ENCODE results near the gene SLC30A4.
"Not testable (repeated sequence)": the region's sequence is repeated elsewhere in the genome, so short reads cannot be mapped to it uniquely, and the experiment has no call there.

The SLC30A4 gene

DNA sequence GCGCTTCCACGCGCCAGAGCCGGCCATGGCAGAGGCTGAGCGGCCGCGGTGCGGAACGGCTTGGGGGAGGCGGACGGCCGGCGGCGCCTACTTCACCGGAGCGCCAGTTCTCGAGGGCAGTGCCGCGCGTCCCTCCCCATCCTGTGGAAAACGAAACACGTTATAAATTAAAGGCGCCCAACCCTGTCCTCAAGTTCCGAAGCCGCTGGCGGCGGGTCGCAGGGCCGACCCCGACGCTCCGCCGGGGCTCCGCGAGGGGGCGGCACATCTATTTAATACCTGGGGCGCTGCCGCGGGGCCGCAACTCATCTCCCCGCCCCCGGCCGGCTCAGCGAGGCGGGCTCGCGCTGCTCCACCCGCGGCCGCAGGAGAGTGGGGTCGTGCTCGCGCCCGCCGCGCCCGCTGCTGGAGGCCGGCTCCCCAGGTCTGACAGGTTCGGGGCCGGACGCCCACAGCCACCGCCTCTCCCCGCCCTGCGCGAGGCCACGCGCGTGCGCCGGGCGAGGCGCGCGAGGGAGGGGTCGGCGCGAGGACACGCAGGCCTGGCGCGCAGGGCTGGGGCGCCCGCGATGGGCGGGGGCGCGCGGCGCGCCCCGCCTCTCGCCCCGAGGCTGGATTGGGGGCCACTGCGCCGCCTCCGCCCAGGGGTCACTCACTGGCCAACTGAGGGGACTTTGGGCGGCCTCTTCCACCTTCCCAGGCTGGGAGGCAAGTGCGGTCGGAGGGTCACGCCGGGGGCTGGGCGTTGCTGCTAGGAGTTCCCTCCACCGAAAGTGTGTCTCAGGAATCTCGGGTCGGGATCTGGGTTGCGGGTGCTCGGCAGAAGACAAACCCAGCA lies at the start of gene SLC30A4:
TSS of gene SLC30A4 (minus strand) at position 428 of the 838 bp plus-strand sequence. CDS start at position 27, 401 bp downstream.
- no peak for DNase-seq

- DNase-seq, result no peak
Observed at GRCh38 chr15:45555934-45556608, 33.5 kb upstream of the SLC30A4 start.

- DNase-seq, result no peak
Observed at GRCh38 chr15:45551676-45552075, 29.1 kb upstream of the SLC30A4 start.

DNA sequence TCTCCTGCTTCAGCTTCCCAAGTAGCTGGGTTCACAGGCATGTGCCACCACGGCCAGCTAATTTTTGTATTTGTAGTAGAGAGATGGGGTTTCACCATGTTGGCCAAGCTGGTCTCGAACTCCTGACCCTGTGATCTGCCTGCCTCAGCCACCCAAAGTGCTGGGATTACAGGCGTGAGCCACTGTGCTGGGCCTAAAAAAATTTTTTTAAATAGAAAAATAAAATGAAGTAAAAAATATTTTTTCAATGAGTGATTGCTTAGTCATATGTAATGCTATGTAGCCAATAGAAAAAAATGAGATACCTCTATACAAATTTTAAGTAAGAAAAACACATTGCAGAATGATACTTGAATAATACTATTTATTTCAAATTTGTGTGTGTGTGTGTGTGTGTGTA lies 27.9 kb upstream of the SLC30A4 start:
- DNase-seq, result no peak

- DNase-seq, result no peak
Observed at GRCh38 chr15:45549541-45550220, 27.1 kb upstream of the SLC30A4 start.

DNA sequence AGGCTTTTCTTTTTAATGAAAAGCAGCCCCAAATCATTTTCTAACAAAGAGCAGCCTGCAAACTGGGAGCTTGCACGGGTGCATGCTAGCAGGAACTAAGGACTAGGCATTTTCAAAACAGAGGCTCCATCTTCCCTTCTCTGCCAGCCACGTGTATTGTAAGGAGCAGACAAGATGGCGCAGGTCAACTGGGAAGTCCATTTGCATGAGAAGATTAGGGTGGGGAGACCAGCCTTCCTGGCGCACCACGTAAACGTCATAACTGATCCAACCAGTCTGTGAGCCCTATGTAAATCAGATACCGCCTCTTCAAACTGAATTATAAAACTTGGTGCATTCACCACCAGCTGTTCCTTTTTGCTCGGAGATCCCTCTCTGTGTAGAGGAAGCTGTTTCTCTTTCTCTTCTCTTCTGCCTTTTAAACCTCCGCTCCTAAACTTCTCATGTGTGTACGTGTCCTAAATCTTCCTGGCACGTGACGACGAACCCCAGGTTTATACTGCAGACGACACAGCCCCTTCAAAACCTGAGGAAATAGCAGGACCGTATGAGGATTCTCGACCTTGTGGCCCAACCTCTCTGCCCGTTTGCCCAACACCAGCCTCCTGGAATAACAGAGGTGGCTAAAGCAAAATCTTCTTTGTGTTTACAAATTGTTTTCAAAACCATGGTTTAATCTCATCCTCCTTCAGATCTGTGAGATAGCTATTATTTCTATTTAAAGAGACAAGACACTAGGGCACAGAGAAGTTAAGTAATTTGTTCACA lies 26.4 kb upstream of the SLC30A4 start:
- DNase-seq, result no peak

DNA sequence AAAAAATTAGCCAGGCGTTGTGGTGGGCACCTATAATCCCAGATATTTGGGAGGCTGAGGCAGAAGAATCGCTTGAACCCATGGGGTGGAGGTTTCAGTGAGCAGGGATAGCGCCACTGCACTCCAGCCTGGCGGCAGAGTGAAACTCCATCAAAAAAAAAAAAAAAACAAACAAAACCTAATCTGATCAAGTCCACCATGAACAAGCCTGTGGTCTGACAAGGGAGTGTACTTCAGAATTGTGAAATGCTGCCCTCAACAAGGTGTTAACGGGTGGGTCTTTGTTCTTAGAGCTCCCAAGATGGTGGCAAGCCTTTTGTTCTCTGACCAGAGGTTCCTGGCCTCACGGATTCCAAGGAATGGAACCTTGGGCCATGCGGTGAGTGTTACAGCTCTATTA lies 24.2 kb upstream of the SLC30A4 start:
- no peak for DNase-seq

DNA sequence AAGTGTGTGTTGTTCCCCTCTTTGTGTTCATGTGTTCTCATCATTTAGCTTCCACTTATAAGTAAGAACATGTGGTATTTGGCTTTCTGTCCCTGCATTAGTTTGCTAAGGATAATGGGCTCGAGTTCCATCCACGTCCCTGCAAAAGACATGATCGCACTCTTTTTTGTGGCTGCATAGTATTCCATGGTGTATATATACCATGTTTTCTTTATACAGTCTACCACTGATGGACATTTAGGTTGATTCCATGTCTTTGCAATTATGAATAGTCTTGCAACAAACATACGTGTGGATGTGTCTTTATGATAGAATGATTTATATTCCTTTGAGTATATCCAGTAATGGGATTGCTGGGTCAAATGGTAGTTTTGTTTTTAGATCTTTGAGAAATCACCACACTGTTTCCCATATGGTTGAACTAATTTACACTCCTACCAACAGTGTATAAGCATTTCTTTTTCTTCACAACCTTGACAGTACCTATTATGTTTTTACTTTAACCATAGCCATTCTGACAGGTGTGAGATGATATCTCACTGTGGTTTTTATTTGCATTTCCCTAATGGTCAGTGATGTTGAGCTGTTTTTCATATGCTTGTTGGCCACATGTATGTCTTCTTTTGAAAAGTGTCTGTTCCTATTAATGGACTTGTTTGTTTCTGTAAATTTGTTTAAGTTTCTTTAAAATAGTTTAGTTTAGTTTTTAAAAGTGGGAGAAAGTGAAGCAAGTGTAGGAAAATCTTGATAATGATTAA lies 21.9 kb upstream of the SLC30A4 start:
- DNase-seq, result no peak

GRCh38 chr15:45543051-45543450 lies 20.5 kb upstream of the SLC30A4 start:
- no peak for DNase-seq

DNA sequence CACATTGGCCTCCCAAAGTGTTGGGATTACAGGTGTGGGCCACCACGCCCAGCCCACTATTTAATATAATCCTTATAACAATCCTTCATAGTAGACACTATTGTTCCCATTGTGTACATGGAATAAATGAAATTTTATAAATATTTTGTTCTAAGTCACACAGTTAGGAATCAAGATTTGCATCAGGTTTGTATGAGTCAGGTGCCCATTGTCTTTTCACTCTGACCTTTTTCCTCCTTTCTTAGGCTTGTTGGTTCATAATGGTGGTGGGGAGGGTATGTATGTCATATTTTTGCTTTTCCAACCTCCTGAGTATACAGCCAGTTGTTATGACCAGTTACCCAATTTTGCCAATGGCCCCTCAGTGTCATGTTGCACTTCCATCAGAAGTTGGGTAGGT lies 18.0 kb upstream of the SLC30A4 start:
- no peak for DNase-seq

- DNase-seq, result no peak
Observed at GRCh38 chr15:45539680-45540079, 17.1 kb upstream of the SLC30A4 start.

DNA sequence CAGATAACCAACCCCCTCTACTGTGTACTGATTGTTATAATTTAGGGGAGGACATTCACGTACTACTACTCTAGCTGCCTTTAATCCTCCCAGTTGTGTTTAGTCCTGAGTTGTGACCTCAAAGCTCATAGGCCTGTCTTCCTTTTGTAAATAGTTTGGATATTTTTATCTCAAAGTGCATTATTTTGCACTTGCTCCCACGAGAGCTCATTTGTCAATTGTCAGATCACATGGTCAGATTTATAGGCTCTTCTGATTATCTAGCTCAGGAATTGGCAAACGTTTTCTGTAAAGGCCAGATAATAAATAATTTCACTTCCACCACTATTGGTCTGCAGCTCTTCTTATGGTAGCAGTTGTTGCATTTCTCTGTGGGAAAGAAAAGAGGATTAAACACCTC lies 14.4 kb upstream of the SLC30A4 start:
- no peak for DNase-seq

- no peak for DNase-seq
Observed at GRCh38 chr15:45535486-45536042, 13.0 kb upstream of the SLC30A4 start.

DNA sequence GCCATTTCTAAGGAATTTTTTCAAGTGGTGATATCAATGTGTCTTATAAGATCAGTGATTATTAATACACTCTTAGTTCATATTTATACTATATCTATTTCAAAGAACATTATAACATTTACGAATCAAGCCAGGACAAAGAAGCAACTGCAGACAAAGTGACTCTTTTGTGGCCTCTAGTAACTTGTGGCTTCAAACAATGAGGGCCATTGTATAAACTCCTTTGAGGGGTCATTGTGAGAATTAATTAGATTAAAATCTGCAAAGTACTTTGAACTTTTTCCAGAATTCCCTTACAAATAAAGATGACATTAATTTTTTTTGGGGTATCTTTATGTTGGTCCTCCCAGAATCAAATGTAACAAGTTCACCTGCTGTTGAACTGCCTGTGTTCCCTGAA lies 12.3 kb upstream of the SLC30A4 start:
- no peak for DNase-seq

- DNase-seq, result not testable (repeated sequence)
Observed at GRCh38 chr15:45532892-45533291, 10.3 kb upstream of the SLC30A4 start.

GRCh38 chr15:45529613-45530012 lies 7.1 kb upstream of the SLC30A4 start:
- DNase-seq, result no peak

- DNase-seq, result no peak
Observed at GRCh38 chr15:45527086-45527485, 4.5 kb upstream of the SLC30A4 start.

GRCh38 chr15:45523166-45523460 lies 558 bp upstream of the SLC30A4 start:
- DNase-seq, result no peak

DNA sequence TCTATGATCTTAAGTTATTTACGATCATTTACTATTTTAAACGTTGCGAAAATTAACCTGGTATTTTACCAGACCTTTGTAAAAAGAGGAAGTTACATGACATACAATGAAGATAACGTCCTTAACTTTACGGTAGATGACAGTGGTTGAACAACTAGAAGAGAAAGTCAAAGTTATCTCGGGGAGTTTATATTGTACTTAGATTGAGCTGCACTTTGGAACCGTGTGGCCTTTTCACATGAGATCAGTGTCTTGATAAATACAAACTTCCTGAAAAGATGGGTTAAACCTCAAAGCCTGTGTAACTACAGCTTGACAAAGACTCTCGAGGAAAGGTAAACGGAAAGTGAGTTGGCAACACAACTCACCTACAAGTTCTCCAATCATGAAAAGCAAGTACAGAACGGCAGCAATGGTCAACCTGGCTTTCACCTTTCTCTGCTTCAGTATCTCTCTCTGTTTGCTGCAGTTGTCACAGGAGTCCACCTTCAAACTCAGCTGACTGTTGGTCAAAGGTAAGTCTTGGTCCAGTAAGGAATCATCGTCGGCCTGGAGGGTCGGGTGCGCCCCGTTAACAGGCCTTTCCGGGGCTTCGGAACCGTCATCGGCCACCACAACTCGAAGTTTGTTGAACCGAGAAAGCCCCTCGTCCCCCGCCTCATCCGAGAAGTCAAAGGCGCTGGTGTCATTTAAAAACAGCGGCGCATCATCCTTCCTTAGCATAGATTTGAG lies 793 bp downstream of the SLC30A4 start:
- DNase-seq, result no peak

GRCh38 chr15:45510758-45511280 lies 11.7 kb downstream of the SLC30A4 start:
- DNase-seq, result no peak

- DNase-seq, result not testable (repeated sequence)
Observed at GRCh38 chr15:45507143-45507542, 15.4 kb downstream of the SLC30A4 start.

Measured in NCI-H510A (cell line).